Stromal cell of bone marrow (primary cell): ENCODE data around the gene TIAM1.
A peak's percentile ranks its signal among the peaks of the same experiment; 100 is the strongest.

Source experiments
- DNase-seq: peaks from one replicate; pipeline ENCODE4 v3.0.0-alpha.2; 2012; ENCODE audit warnings: low read depth

TIAM1 gene

GRCh38 chr21:31332525-31332924 lies 11.5 kb downstream of the TIAM1 start:
- no peak for DNase-seq

GRCh38 chr21:31331231-31331630 lies 12.8 kb downstream of the TIAM1 start:
- no peak for DNase-seq

- DNase-seq = no peak
Measured at GRCh38 chr21:31330144-31330483, 13.9 kb downstream of the TIAM1 start.

GRCh38 chr21:31329456-31330143 lies 14.5 kb downstream of the TIAM1 start:
- DNase-seq = no peak

GRCh38 chr21:31326522-31327242 lies 17.4 kb downstream of the TIAM1 start:
- DNase-seq = peak; percentile 50

- DNase-seq = no peak
Measured at GRCh38 chr21:31318971-31319370, 25.1 kb downstream of the TIAM1 start.

GRCh38 chr21:31317688-31318087 lies 26.4 kb downstream of the TIAM1 start:
- no peak for DNase-seq

- no peak for DNase-seq
Measured at GRCh38 chr21:31316488-31317169, 27.4 kb downstream of the TIAM1 start.

GRCh38 chr21:31316072-31316471 lies 28.0 kb downstream of the TIAM1 start:
- DNase-seq = no peak

- DNase-seq = no peak
Measured at GRCh38 chr21:31310750-31311149, 33.3 kb downstream of the TIAM1 start.

- DNase-seq = no peak
Measured at GRCh38 chr21:31308584-31308983, 35.5 kb downstream of the TIAM1 start.

- no peak for DNase-seq
Measured at GRCh38 chr21:31305888-31306287, 38.2 kb downstream of the TIAM1 start.

GRCh38 chr21:31299291-31300147 lies 44.5 kb downstream of the TIAM1 start:
- DNase-seq = no peak

- DNase-seq = peak; percentile 18
Measured at GRCh38 chr21:31298618-31299269, 45.3 kb downstream of the TIAM1 start.

GRCh38 chr21:31297806-31298205 lies 46.3 kb downstream of the TIAM1 start:
- no peak for DNase-seq

GRCh38 chr21:31295676-31296075 lies 48.4 kb downstream of the TIAM1 start:
- DNase-seq = no peak

GRCh38 chr21:31294691-31295090 lies 49.4 kb downstream of the TIAM1 start:
- DNase-seq = no peak

GRCh38 chr21:31293986-31294385 lies 50.1 kb downstream of the TIAM1 start:
- DNase-seq = peak; percentile 82

GRCh38 chr21:31290765-31291164 lies 53.3 kb downstream of the TIAM1 start:
- DNase-seq = no peak

GRCh38 chr21:31289702-31290101 lies 54.4 kb downstream of the TIAM1 start:
- DNase-seq = peak; percentile 17

GRCh38 chr21:31288191-31288590 lies 55.9 kb downstream of the TIAM1 start:
- no peak for DNase-seq

- no peak for DNase-seq
Measured at GRCh38 chr21:31287201-31287600, 56.9 kb downstream of the TIAM1 start.
